Astrocyte (in vitro differentiated cells and primary cell): ENCODE data around the gene USP40. TPM values are rescaled to one million over a fixed set of nuclear protein-coding genes. Genes with fewer than 3 reads are reported as not detected.

ENCODE experiments used
- DNase-seq: peaks from one replicate; pipeline ENCODE4 v3.0.0-alpha.2; 2010; ENCODE audit warnings: low read depth
- FAIRE-seq: peaks from 2 replicates; lab custom pipeline; 2011; peaks lifted over from hg19 to GRCh38; lab: Jason Lieb, UNC
- H2AFZ ChIP-seq: 2 replicates; pipeline ENCODE4 v1.6.0; 2012; ENCODE audit warnings: low read depth, low read length, inconsistent platforms
- H3K27ac ChIP-seq: 2 replicates; pipeline ENCODE4 v1.5.1; 2011; ENCODE audit warnings: low read depth, low read length, inconsistent platforms
- H3K27me3 ChIP-seq: 2 replicates; pipeline ENCODE4 v1.6.0; 2011; ENCODE audit warnings: low read length, inconsistent platforms; ENCODE audit not compliant: insufficient read depth
- H3K36me3 ChIP-seq: 2 replicates; pipeline ENCODE4 v1.5.1; 2011; ENCODE audit warnings: low read length, inconsistent platforms; ENCODE audit not compliant: insufficient read depth
- H3K4me1 ChIP-seq: 2 replicates; pipeline ENCODE4 v1.5.1; 2011; ENCODE audit warnings: low read length, inconsistent platforms; ENCODE audit not compliant: insufficient read depth
- H3K4me2 ChIP-seq: 2 replicates; pipeline ENCODE4 v1.6.0; 2012; ENCODE audit warnings: low read length, inconsistent platforms
- H3K4me3 ChIP-seq: 2 replicates; pipeline ENCODE4 v1.5.1; 2011; ENCODE audit warnings: low read depth, mild to moderate bottlenecking, low read length, inconsistent platforms; ENCODE audit not compliant: insufficient read depth
- H3K79me2 ChIP-seq: 2 replicates; pipeline ENCODE4 v1.6.0; 2012; ENCODE audit warnings: mild to moderate bottlenecking, low read length, inconsistent platforms; ENCODE audit not compliant: insufficient read depth
- H3K9ac ChIP-seq: 2 replicates; pipeline ENCODE4 v1.6.0; 2012; ENCODE audit warnings: mild to moderate bottlenecking, low read length, inconsistent platforms
- H3K9me3 ChIP-seq: 2 replicates; pipeline ENCODE4 v1.5.1; 2012; ENCODE audit warnings: low read depth, mild to moderate bottlenecking, low read length, inconsistent platforms; ENCODE audit not compliant: insufficient read depth
- H4K20me1 ChIP-seq: 2 replicates; pipeline ENCODE4 v1.6.0; 2012; ENCODE audit warnings: low read length, inconsistent platforms; ENCODE audit not compliant: insufficient read depth
- H3K27ac Mint-ChIP-seq: one replicate; pipeline ENCODE4 v1.8.0; 2021; ENCODE audit warnings: mild to moderate bottlenecking, mixed read lengths; ENCODE audit not compliant: unreplicated experiment
- H3K27me3 Mint-ChIP-seq: one replicate; pipeline ENCODE4 v1.8.0; 2021; ENCODE audit warnings: low read depth, mixed read lengths; ENCODE audit not compliant: unreplicated experiment
- H3K36me3 Mint-ChIP-seq: one replicate; pipeline ENCODE4 v1.8.0; 2021; ENCODE audit warnings: low read depth, mixed read lengths; ENCODE audit not compliant: unreplicated experiment
- H3K4me1 Mint-ChIP-seq: one replicate; pipeline ENCODE4 v1.8.0; 2021; ENCODE audit warnings: low read depth, mixed read lengths; ENCODE audit not compliant: unreplicated experiment
- H3K4me3 Mint-ChIP-seq: one replicate; pipeline ENCODE4 v1.8.0; 2021; ENCODE audit warnings: mild to moderate bottlenecking, moderate library complexity, mixed read lengths; ENCODE audit not compliant: unreplicated experiment
- H3K9me3 Mint-ChIP-seq: one replicate; pipeline ENCODE4 v1.8.0; 2021; ENCODE audit warnings: mild to moderate bottlenecking, mixed read lengths; ENCODE audit not compliant: unreplicated experiment
- EZH2 ChIP-seq: IDR thresholded peaks from 2 replicates; pipeline ENCODE4 v1.6.1; 2012; ENCODE audit warnings: mild to moderate bottlenecking, low read length, inconsistent platforms; ENCODE audit not compliant: insufficient read depth
- total RNA-seq: library from RNA; stranded (reverse); gene quantifications from 2 replicates; pipeline ENCODE4 v1.2.1, GENCODE V29; 2021
- TF ChIP-seq, protein P1 (sequence below): IDR thresholded peaks from 2 replicates; pipeline ENCODE4 v1.5.1; 2011; ENCODE audit warnings: low read depth, mild to moderate bottlenecking, inconsistent platforms, low read length, moderate library complexity; ENCODE audit not compliant: insufficient read depth

USP40 gene
- total RNA-seq, 1 donor from 2014 or later, result 25.4 TPM

DNA sequence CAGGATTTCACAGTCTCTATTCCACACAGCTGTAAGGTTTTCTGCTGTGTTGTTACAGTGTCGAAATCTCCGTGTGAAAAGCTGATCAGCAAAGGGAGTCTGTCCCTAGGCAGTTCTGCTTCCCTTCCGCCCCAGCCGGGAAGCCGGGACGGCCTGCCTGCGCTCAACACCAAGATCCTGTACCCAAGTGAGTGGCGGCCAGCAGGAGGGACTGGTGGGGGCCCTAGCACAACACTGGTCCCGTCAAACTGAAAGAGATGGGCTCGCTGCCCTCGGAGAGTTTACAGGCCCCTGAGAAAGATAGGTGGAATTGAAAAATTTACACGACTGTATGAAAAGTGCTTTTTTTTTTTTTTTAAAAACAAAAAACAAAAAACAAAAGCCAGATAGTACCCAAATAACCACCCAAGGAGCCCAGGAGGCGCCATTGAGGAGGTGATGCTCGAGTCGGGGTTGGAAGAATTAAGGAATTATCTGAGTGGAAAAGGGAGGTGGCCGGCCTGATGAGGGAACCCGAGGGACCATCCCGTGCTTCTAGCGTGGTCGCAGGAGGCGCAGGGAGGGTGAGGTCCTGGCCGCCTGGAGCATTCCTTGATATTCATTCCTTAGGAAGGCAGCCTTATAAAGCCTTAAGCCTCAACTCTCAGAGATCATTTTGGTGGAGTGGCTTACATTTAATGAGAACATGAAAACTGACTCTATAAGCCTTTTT, 115.6 kb downstream of the USP40 start:
- H2AFZ ChIP-seq, result no peak overlapping the region
- DNase-seq, result no peak
- FAIRE-seq, result no peak
- H3K36me3 ChIP-seq, result peaks cover 14% of the 10 kb centered on the region
- H3K4me1 ChIP-seq, result no peaks in the 10 kb centered on the region
- Mint-ChIP-seq H3K27me3 (no peaks in the 10 kb centered on the region), H3K27ac (no peak overlapping the region), H3K4me1 (no peaks in the 10 kb centered on the region), H3K4me3 (no peak overlapping the region), H3K9me3 (no peaks in the 10 kb centered on the region), H3K36me3 (peaks cover 12% of the 10 kb centered on the region)
- no peaks in the 10 kb centered on the region for H3K79me2 ChIP-seq
- no peaks in the 10 kb centered on the region for H4K20me1 ChIP-seq
- no peak overlapping the region for H3K9ac ChIP-seq
- TF ChIP-seq EZH2, result no peak
- TF ChIP-seq, protein P1, sequence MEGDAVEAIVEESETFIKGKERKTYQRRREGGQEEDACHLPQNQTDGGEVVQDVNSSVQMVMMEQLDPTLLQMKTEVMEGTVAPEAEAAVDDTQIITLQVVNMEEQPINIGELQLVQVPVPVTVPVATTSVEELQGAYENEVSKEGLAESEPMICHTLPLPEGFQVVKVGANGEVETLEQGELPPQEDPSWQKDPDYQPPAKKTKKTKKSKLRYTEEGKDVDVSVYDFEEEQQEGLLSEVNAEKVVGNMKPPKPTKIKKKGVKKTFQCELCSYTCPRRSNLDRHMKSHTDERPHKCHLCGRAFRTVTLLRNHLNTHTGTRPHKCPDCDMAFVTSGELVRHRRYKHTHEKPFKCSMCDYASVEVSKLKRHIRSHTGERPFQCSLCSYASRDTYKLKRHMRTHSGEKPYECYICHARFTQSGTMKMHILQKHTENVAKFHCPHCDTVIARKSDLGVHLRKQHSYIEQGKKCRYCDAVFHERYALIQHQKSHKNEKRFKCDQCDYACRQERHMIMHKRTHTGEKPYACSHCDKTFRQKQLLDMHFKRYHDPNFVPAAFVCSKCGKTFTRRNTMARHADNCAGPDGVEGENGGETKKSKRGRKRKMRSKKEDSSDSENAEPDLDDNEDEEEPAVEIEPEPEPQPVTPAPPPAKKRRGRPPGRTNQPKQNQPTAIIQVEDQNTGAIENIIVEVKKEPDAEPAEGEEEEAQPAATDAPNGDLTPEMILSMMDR, result no peak
- H3K9me3 ChIP-seq, result no peaks in the 10 kb centered on the region
- no peak overlapping the region for H3K27ac ChIP-seq
- no peak overlapping the region for H3K4me3 ChIP-seq
- no peak overlapping the region for H3K4me2 ChIP-seq
- no peaks in the 10 kb centered on the region for H3K27me3 ChIP-seq

DNA sequence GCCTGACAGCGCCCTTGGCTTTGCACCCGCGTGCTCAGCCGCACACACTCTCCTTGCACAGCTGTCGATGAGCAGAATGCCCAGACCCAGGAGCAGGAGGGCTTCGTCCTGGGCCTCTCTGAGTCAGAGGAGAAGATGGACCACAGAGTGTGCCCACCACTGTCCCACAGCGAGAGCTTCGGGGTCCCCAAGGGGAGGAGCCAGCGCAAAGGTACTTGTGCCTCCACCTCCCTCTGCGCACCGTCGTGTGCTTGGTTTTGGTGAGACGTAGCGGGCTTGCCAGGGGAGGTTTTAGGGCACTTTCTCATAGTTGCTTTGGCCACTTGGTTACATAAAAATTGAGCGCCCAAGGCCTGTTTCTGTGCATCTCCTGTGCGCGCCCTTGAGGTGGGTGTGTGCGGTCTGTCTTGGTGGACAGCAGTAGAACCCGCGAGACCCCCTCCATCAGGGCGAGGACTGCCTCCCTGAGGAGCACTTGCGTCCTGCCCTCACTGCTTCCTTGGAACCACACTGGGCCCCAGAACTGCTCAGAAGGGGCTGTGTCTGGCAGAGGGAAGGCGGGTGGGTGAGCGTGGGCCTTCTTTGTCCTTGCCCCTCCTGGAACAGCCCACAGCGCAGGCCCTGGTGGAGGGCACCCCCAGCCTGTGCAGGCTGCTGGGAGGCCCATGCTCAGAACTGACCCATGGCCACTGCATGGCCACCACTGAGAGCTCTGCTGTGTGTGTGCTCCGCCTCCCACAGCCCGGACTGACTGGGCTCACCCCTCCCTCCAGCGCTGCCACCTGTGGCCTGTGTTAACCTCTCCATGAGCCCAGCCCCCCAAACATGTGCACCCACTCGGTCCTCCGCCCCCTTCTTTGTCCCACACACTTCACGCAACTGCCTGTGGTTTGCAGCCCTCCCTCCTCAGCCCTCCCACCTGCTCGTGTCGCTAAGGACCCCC, 116.4 kb downstream of the USP40 start:
- no peaks in the 10 kb centered on the region for H4K20me1 ChIP-seq
- H3K27ac ChIP-seq, result no peak overlapping the region
- H3K27me3 Mint-ChIP-seq, result no peaks in the 10 kb centered on the region
- no peaks in the 10 kb centered on the region for H3K27me3 ChIP-seq
- no peak overlapping the region for H3K4me3 ChIP-seq
- no peaks in the 10 kb centered on the region for H3K79me2 ChIP-seq
- H3K9me3 ChIP-seq, result no peaks in the 10 kb centered on the region
- no peak overlapping the region for H3K27ac Mint-ChIP-seq
- no peak overlapping the region for H2AFZ ChIP-seq
- FAIRE-seq (no peak), DNase-seq (no peak)
- no peaks in the 10 kb centered on the region for H3K4me1 Mint-ChIP-seq
- H3K36me3 Mint-ChIP-seq, result peaks cover 12% of the 10 kb centered on the region
- no peak for TF ChIP-seq EZH2
- TF ChIP-seq, protein P1, result no peak
- no peak overlapping the region for H3K9ac ChIP-seq
- no peak overlapping the region for H3K4me3 Mint-ChIP-seq
- H3K4me1 ChIP-seq, result no peaks in the 10 kb centered on the region
- peaks cover 10% of the 10 kb centered on the region for H3K36me3 ChIP-seq
- H3K9me3 Mint-ChIP-seq, result no peaks in the 10 kb centered on the region
- H3K4me2 ChIP-seq, result no peak overlapping the region
